Activated T-cell treated with anti-CD3 and anti-CD28 coated beads, Interleukin-2, amount 50 U/mL, for 1 hour (primary cell): ENCODE results near the gene MAGED2.
"Not testable (repeated sequence)": the region's sequence is repeated elsewhere in the genome, so short reads cannot be mapped to it uniquely, and the experiment has no call there.

ENCODE experiments used
- DNase-seq: peaks from one replicate; pipeline ENCODE4 v3.0.0-alpha.2; 2020

MAGED2 gene, protein sequence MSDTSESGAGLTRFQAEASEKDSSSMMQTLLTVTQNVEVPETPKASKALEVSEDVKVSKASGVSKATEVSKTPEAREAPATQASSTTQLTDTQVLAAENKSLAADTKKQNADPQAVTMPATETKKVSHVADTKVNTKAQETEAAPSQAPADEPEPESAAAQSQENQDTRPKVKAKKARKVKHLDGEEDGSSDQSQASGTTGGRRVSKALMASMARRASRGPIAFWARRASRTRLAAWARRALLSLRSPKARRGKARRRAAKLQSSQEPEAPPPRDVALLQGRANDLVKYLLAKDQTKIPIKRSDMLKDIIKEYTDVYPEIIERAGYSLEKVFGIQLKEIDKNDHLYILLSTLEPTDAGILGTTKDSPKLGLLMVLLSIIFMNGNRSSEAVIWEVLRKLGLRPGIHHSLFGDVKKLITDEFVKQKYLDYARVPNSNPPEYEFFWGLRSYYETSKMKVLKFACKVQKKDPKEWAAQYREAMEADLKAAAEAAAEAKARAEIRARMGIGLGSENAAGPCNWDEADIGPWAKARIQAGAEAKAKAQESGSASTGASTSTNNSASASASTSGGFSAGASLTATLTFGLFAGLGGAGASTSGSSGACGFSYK

DNA sequence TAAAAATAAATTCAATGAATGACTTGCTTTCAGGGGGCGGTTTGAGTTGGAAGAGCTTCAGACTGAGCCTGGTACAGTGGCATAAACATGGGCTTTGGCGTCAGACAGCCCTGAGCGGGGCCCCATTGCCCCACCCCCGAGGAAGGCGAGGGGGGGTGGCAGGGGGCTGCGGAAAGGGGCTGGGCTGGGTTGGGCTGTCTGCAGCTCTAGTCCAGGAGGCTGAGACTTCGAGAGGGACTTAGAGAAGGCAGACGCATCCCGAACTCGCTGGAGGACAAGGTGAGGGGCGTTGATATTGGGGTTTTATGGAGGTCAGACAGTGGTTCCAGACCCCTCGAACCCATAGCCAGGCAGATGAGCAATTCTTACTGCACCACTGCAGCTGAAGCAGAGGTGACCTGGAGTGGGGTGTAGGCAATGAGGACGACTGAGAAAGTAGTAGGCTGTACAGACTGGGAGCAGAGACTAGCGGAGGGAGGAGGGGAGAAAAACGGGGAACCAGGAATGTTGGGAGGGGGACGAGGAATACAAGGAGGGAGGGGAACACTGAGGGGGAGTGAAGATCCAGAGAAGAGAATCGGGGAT lies at the start of gene MAGED2:
Gene MAGED2 (plus strand): TSS at position 222 of the 585 bp plus-strand sequence. CDS start 1,587 bp downstream, outside the sequence.
- DNase-seq = peak; percentile 68

DNA sequence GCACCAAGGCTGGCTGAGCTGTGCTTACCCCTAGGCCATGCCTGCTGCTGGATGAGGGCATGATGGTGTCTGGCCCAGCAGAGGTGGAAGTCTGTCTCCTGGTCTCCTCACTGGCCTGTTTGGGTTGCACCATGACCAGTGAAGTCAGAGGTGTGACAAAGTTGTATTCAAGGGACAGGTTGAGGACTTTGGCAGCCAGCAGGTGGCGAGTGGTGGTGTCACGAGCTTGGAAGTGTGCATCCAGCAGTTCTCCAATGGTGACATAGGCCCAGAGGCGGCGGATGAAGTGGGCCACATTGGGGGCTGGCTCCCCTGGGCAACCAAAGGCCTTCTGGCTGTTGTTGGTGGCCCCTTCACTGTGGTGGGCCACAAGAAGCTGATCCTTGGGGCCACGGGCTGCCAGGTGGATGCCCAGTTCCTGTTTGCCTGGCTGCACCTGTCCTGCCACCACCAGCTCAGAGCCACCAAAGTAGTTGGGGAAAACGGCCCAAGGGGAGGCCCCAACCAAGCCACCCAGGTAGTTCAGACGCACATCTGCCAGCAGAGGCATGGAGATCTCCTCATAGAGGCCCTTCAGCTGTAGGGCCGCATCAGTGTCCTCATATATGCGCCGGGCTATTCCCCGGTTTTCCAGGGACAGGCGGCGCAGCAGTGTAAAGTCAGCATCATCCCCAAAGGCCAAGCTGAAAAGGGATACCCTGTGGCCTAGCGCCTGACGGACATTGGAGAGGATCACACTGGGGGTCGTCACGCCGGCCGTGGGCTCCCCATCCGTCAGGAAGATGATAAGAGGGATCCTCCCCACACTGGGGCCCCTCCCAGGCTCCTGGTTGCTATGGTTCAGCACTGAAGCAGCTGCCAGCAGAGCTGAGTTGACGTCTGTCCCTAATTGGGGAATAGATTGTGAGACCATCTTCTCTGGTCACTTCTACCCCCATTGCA lies 49.2 kb upstream of the MAGED2 start:
- DNase-seq = no peak

DNA sequence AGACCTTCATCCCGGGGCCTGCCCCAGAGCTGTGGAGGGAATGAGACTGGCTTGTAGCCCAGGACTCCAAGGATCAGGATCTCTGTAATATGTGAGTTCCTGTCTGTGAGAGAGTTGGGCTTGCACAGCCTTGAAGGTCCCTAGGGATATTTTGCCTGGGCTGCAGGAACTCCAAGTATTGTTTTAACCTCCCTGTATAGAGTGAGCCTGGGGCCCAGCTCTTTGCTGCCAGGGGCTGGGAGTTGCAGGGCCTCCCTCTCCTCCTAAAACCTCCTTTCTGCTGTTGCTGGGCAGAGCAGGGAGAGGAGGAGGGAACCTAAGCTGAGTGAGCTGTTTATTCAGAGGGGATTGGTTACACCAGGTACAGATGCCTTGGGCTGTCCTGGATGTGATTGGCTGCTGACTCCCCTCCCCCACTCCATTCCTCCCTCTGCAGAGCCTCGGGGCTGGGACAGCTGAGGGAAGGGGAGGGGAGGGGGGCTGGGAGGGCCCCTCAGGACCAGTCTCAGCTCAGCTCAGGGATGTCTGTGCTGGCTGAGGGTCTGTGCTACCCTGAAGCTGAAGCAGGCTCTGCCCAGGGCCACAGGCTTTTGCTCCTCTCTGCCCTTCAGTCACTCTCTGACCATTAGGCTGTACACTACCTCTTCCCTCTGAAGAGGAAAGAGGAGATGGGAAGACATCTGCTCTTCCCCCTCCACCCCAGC lies 33.0 kb upstream of the MAGED2 start:
- not testable (repeated sequence) for DNase-seq

DNA sequence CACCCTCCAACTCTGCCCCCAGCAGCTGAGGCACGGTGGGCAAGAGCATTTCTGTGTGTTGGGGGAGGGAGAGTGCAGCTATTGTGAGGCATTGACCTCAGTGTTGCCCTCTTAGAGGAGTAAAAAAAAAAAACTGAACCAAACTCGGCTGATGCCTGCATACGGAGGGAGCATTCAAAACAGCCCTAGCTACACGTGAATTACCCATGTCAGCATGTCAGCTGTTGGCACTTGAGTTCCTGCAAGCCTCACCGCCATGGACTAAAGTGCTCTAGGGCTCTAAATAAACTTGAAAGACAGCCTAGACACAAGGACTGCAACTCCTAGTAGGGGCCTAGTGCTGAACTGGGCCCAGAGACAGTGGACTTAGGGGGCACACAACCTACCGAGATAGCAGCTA lies 31.5 kb upstream of the MAGED2 start:
- no peak for DNase-seq

DNA sequence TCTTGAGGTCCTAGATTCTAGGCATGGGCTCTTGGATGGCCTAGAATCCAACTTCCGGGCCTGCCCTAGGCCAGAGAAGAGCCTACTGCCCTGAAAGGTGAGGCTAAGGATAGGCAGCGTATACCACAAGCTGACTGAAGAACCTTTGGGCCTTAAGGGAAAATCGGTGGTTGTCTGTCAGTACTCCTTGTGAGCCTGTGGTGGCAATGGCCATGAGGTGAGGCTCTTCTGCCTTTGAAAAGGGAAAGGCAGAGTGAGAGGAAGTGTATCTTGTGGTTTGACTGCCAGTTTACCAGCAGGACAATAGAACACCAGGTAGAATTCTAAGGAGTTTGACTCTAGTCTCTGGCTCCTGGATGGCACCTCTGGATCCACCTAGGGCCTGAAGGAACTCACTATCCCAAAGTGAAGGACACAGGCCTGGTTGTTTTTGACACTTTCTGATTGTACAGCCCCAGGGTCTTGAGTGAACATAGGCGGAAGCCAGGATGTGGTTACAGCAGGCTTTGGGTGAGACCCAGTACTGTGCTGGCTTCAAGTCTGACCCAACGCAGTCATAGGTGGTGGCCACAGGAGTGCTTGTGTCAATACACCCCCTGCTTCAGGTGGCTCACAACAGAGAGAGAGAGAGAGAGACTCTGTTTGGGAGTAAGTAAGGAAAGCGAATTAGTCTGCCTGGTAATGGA lies 30.4 kb upstream of the MAGED2 start:
- DNase-seq = no peak

DNA sequence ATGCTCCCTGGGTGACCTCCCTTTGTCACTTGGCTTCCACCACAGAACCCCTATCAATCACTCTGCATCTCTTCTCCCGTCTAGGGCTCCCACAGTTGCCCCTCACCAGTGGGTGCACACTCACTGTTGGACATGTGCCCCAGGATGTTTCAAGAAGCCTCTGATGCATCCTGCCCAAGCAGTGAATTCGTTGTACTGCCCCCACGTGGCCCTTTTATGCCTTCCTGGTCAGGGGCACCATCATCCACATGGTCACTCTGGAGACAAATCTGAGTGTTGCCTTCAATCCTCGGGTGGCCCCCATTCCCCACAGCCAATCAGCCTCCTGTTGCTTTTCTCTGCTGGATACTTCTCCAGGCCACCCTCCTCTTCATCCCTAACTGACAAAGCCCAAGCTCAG lies 21.6 kb upstream of the MAGED2 start:
- DNase-seq = no peak

DNA sequence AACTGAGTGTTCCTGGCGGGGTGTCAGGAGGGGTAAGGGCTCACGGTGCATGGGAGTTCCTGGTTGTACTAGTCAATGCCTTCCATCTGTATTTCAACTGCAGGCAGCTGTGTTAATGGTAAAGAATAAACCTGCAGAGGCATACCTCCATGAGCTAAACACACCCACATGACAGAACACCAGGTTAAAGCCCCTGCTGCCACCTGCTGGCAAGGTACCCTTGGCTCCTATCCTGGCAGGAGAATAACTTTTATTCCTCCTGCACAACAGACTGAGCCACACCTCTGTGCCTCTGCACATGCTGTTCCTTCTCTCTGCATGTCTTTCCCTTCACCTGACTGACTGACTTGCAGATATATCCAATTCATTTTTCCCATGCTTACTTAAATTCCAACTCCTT lies 20.6 kb upstream of the MAGED2 start:
- DNase-seq = peak; percentile 48

DNA sequence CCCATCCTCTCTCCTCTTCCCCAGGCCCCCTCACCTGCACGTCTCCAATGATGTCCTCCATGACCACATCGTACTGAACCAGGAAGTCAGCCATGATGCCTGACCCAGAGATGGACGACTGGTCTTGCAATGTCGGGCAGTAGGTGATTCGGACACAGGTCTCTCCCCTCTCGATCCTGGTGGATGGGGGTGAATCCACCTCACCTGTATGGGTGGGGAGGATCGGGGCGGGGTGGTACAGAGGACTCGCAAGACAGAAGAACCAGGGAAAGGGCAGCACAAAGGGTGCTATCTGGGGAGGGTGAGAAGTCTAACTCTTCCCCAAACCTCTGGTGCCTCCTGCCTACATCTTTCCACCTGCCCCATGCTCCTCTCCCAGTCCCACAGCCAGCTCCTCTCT lies 19.1 kb upstream of the MAGED2 start:
- DNase-seq = no peak

DNA sequence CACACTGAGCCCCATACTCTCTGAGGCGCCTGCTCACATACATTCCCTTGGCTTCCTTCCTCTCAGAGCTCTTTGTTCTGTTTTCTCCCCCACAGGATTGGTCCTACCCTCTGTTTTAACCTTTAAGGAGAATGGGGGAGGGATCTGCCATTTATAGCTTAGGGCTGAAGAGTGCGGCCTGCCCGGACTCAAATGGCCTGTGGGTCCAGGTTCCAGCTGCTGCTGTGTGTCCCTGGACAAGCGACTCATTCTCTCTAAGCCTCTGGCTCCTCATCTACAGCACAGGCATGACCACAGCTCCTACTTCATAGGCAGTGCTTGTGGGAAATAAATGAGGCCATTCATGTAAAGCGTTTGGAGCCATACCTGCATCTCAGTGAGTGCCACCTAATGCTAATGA lies 18.1 kb upstream of the MAGED2 start:
- DNase-seq = not testable (repeated sequence)

DNA sequence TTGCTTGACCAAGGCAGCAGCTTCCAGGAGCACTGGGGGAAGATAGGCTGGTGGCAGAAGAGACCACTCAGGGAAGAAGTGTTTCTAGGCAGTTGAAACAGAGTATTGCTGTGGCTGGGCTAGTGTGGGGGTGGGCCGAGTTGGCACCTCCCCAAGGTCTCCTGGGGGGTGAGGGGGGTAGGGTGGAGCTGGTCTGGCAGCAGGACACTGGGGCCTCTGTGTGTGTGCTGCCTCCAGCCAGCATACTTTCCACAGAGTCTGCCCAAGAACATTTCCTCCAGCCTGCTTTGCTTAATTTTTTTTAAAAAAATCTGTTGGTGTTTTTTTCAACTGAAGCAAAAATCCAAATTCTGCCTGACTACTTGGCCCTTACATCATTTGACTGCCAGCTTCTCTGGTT lies 13.5 kb upstream of the MAGED2 start:
- DNase-seq = no peak

DNA sequence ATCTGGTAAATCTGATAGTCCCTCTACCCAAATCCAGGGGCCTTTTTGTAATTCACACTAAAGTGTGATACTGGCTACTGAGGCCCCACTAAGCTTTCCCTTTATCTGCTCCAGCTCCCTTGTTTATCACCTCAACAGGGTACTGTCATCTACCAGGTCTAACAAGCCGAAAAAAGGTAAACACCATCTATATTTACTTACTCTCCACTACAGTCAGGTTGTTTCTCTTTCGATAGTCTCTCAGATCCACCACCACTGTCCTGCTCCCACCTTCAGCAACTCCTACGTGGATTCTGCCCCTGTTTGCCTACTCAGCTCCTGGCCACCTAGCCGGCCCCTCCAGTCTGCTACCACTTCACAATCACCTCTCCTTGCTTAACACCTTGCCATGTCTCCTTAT lies 12.8 kb upstream of the MAGED2 start:
- DNase-seq = no peak

DNA sequence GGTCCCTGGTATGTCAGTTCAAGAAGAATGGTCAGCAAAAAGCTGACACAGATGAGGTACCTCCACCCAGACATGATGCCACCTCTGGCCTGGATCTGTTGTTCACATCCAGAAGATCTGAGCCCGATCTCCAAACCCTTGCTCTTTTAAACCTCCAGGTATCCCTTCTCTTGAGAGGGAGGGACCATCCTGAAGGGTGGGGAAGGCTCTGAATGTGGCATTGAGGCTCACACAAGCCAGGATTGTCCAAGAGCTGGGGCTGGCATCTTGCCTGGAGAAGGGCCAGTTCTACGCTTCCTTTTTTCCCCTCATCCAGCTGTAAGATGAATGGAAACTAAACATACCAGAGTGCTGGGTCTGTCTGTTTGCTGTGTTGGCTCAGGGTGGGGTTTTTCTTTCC lies 9.4 kb upstream of the MAGED2 start, which contains the start of gene ITIH6:
Gene ITIH6 (minus strand): TSS at position 119 of the 400 bp plus-strand sequence. CDS start 45 bp downstream, at position 74.
- DNase-seq = no peak

DNA sequence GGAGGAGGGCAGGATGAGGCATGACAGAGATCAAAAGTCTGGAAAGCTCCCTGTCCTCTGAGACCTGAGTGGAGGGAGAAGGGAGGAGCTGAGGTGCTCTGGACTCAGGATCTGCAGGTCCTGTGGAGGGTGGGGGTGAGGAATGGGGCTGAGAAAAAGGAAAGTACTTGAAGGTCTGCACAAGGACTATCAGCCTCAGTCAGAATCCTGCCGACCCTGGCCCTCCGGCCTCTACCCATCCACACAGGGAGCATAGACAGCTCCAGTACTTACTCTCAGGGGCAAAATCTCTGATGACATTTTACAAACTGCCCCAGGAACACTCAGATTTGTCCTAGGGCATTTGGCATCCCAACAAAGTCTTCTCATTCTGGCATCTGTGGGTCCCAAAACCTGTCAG lies 8.5 kb upstream of the MAGED2 start:
- DNase-seq = no peak

DNA sequence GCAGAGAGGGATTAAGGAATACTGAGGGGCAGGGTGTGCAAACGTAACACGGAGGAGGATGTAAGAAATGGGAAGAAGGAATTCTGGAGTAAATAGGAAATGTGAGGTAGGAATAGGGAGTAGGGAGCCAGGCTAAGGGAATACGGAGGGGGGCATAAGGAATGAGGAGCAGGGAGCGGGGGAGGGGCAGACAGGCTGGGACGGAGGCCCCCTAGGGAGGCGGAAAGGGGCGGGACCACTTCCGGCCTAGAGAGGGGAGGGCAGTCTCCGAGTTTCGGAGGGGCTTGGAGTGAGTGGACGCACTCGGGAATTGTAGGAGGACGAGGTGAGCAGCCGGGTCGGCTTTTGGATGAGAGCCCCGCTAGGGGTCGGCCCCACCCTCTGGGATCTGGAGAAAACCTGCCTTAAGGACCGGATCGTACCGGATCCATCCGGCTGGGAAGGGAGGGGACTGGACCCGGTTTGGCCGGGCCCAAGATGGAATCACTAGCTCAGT lies 612 bp downstream of the MAGED2 start:
- DNase-seq = no peak

DNA sequence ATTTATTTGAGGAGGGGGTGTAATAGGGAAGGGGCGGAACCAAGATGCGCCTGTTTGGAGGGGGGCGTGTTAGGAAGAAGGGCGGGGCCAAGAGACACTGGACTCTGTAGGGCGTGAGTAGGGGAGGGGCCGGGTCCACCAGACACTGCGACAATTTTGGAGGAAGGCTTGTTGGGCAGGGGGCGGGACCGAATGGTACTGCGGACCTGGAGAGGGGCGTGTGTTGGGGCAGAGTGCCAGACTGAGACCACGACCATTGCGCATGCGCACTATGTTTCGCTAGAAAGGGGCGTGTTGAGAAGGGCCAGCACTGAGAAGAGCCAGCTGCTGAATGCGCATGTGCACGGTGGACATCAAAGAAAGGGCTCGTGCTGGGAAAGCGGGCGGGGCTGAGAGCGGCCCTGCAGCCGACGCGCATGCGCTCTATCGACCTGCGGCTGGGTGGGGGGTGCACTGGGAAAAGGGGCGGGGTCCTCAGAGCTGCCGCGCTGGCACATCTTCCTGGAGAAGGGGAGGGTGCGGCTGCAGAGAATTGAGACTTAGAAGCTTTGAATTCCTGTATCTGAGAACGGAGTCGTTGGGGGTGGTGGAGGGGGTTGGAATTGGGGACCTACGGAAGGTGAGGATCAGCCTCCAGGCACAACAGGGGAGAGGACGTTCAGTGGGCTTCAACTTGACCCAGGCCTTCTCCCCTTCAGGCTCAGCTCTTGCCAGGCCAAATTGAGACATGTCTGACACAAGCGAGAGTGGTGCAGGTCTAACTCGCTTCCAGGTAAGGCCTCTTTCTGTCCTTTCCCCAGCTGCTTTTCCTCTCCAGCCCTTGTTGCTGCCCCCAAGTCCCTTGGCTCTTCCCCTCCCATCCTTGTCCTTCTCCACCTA lies 1.3 kb downstream of the MAGED2 start:
- DNase-seq = peak; percentile 82

DNA sequence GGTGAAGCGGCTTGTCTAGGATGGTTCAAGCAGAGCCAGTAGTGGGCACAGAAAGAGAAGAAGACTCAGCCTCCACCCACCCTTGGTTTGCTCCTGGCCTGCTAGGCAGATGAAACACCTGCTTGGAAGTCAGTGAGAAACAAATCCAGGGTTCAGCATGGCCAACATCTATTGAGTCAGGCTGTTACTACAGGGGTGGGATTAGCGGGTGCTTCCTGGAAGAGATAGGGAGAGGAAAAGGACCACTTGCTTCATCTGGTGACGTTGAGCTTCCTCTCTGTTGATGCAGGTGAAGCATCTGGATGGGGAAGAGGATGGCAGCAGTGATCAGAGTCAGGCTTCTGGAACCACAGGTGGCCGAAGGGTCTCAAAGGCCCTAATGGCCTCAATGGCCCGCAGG lies 3.0 kb downstream of the MAGED2 start:
- no peak for DNase-seq

DNA sequence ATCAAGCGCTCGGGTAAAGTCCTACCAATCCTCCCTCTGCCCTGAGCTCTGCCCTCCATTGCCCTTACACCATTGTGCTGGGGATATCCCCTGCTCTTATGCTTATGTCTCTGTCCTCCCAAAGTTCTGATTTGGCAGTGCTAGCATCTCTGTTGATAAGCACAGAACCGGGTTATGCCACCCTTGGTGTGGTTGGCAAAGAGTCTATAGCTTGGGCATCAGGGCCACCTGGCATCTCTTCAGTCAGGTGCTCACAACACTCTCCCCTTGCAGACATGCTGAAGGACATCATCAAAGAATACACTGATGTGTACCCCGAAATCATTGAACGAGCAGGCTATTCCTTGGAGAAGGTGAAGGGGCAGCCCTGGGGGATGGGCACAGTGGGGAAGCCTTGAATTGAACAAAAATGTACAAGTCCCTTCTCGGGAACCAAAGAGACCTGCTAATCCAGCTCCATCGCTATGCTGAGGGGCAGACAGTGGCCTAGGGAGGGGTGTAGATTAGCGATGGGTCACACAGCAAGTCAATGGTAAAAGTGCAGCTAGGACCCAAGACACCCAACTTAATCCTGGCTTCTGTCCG lies 3.8 kb downstream of the MAGED2 start:
- no peak for DNase-seq

DNA sequence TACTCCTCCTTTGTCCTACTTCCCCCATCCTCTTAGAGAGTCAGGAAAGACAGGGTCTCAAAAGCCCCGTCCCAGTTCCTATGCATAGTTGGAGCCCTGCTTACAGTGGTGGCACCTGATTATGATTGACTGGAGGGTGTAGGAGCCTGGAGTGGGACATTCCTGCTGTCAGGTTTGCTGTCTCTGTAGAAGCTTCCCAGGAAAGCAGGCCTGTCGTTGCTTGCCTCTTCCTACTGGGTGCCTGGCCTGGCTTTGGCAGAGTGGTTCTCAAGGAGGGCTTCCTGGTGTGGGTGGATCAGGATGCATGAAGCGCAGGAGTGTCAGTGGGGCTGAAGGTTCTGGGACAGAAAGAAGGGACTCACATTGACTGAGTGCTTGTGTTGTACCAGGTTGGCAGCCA lies 4.8 kb downstream of the MAGED2 start:
- no peak for DNase-seq

DNA sequence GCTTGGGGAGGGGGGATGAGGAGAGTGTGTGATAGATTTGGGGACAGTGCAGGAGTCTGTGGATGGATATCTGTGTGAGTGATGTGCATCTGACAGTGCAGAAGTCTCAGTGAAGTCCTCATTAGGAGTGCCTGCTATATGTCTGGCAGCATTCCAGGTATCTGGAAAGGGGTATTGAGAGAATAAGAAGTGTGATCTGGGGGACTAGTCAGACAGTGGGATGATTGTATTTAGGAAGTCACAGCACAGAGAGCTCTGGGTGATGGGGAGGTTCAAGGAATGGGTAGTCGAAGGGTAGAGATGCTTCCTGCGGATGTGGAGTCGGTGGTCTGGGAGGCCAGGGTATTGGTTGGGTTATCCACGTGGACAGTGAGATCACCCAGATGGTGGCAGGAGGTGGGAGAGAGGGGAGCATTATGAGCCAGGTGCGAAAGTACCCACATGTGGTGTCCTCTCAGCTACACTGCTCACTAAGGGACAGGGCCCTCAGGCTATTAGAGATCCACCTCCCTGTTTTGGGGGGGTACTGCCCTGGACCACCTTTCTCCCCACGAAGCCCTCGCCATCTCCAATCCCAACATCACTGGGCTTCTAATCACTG lies 9.8 kb downstream of the MAGED2 start:
- no peak for DNase-seq

DNA sequence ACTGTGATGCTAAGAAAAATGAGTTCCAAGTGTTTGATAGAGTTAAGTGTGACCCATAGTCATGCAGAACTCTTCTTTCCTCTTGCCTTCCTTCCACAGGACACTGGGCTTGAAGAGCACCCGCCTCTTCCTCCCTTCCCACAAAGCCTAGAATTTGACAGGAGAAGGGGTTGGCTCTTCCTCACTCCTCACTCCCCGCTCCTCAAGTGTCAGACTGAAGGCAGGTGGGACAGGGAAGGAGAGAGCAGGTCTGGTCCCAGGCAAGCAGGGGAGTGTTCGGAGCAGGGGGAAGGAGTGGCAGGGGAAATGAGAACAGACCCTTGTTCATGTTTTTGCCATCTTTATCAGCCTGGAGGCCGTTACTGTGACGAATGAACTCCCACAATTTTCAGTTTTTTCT lies 10.7 kb downstream of the MAGED2 start:
- DNase-seq = no peak
